Measurements from ENCODE around the gene TMEM200A. TPM values are rescaled to one million over a fixed set of nuclear protein-coding genes. Genes with fewer than 3 reads are reported as not detected.

The TMEM200A gene
- total and polyA plus RNA-seq, 2 experiments from 2014 or later = 0.12 TPM; not detected in 1

DNA sequence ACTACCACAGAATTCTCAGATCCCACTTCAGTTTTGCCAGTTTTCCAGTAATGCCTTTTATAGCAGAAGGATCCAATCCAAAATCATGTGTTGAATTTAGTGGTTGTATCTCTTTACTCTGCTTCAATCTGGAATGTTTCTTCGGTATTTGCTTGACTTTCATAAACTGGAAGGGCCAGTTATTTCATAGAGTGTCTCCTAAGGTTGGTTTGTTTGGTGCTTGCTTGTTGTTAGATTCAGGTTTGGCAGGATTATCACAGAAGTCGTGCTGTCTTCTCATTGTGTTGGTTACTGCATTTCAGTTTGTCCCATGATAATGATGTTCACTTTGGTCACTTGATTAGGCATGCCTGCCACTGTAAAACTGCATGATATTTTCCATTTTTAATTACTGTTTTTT lies 45.7 kb downstream of the TMEM200A start:
- Histone ChIP-seq H3K9me3 (ENCODE audit: low read depth) (no peaks in the 10 kb centered on the region), H3K36me3 (no peaks in the 10 kb centered on the region), H3K27ac (no peak overlapping the region), H3K27me3 (no peaks in the 10 kb centered on the region), H3K4me1 (ENCODE audit: low read depth) (no peaks in the 10 kb centered on the region), H3K4me3 (no peak overlapping the region)
- TF ChIP-seq, protein P1, sequence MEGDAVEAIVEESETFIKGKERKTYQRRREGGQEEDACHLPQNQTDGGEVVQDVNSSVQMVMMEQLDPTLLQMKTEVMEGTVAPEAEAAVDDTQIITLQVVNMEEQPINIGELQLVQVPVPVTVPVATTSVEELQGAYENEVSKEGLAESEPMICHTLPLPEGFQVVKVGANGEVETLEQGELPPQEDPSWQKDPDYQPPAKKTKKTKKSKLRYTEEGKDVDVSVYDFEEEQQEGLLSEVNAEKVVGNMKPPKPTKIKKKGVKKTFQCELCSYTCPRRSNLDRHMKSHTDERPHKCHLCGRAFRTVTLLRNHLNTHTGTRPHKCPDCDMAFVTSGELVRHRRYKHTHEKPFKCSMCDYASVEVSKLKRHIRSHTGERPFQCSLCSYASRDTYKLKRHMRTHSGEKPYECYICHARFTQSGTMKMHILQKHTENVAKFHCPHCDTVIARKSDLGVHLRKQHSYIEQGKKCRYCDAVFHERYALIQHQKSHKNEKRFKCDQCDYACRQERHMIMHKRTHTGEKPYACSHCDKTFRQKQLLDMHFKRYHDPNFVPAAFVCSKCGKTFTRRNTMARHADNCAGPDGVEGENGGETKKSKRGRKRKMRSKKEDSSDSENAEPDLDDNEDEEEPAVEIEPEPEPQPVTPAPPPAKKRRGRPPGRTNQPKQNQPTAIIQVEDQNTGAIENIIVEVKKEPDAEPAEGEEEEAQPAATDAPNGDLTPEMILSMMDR (IDR thresholded peaks at IDR 0.05; ENCODE audit: low read depth, low read length) = no peak
- no peak for DNase-seq (ENCODE audit: low read depth in 1 of 2, low spot score in 1 of 2)

DNA sequence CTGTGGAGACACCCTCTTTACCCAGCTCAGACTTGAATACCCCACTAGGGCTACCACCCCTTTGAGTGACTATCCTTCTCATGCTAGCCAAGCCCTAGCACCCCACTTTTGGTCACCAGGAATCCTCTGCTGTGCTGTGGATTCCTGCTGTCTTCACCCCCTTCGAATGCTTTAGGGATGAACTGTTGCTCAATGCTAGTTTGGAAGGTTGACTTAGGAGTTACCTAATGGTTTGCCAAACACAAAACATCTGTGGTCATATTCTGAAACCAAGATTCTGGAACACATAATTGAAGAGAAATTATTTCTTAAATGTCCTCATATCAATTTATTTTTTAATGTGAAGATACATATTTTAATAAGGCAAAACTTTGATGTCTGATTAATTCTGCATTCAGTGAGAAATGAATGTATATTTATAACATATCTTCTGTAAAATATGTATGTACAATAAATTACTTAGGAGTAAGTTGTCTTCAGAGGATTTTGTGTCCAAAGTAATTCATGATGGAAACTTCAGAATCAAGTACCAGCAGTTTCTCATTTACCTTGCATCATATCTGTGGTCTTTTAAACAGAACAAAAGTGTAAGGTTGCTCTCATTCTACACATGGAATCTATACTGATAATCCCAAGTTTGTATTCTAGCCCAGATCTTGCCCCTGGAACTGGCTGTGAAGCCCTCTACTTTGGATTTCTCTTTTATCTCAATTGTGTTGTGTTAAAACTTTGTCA lies 46.9 kb downstream of the TMEM200A start:
- Histone ChIP-seq H3K27me3 (no peaks in the 10 kb centered on the region), H3K36me3 (no peaks in the 10 kb centered on the region), H3K4me3 (no peak overlapping the region), H3K4me1 (ENCODE audit: low read depth) (no peaks in the 10 kb centered on the region), H3K9me3 (ENCODE audit: low read depth) (no peaks in the 10 kb centered on the region), H3K27ac (no peak overlapping the region)
- TF ChIP-seq, protein P1 (IDR thresholded peaks at IDR 0.05; ENCODE audit: low read depth, low read length) = no peak
- peak in 1 of 2 donors; percentile 56 for DNase-seq (ENCODE audit: low read depth in 1 of 2, low spot score in 1 of 2)

DNA sequence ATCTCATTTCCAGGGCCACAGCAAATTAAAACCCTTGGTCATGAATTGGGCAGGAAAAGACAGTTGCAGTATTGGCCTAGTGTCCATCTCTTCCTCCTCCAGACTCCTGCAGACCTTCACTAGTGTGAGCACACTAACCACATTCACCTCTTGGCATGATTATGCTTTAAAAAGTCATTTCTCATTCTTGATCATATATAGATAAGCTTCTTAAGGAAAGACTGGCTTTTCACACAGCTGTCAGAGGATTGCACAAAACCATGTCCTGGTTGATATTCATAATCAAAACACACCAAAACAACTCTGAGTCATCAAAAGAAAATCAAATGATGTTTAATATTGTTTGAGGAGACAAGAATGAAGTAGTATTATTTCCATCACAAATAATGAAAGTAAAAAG lies 52.1 kb downstream of the TMEM200A start:
- H3K27me3 ChIP-seq = no peaks in the 10 kb centered on the region
- no peaks in the 10 kb centered on the region for H3K4me1 ChIP-seq (ENCODE audit: low read depth)
- peak in 1 of 2 donors; percentile 48 for DNase-seq (ENCODE audit: low read depth in 1 of 2, low spot score in 1 of 2)
- H3K36me3 ChIP-seq = no peaks in the 10 kb centered on the region
- H3K27ac ChIP-seq = no peak overlapping the region
- H3K9me3 ChIP-seq (ENCODE audit: low read depth) = no peaks in the 10 kb centered on the region
- TF ChIP-seq, protein P1 (IDR thresholded peaks at IDR 0.05; ENCODE audit: low read depth, low read length) = no peak
- no peak overlapping the region for H3K4me3 ChIP-seq

DNA sequence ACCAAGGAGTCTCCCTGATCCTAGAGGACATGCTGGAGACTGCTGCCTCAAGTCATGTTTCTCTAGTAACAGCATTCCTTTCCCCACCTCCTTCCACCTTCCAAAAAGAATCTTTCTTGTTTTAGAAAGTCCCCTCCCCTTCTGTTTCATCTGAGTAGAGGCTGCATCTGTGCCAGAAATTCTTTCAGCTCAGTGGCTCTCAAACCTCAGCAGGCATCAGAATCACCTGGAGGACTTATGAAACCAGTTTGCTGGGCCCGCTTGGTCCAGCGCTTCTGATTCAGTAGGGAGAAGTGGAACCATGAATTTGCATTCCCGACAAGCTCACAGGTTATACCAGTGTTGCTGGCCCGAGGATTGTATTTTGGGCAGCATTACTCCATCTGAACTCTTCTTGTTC lies 55.1 kb downstream of the TMEM200A start:
- no peaks in the 10 kb centered on the region for H3K27me3 ChIP-seq
- TF ChIP-seq, protein P1 (IDR thresholded peaks at IDR 0.05; ENCODE audit: low read depth, low read length) = no peak
- no peak for DNase-seq (ENCODE audit: low read depth in 1 of 2, low spot score in 1 of 2)
- no peaks in the 10 kb centered on the region for H3K4me1 ChIP-seq (ENCODE audit: low read depth)
- no peaks in the 10 kb centered on the region for H3K36me3 ChIP-seq
- H3K4me3 ChIP-seq = no peak overlapping the region
- H3K27ac ChIP-seq = no peak overlapping the region
- H3K9me3 ChIP-seq (ENCODE audit: low read depth) = no peaks in the 10 kb centered on the region

DNA sequence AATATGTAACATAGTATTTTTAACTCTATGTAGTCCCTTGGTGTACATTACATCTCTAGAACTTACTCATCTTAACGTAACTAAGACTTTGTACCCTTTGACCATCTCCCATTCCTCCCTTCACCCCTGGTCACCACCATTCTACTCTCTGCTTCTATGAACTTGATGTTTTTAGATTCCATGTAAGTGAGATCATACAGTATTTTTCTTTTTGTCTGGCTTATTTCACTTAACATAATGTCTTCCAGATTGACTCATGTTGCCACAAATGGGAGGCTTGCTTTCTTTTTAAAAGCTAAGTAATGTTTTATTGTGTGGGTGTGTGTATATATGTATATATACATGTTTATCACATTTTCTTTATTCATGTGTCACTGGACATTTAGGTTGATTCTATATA lies 55.8 kb downstream of the TMEM200A start:
- Histone ChIP-seq H3K36me3 (no peaks in the 10 kb centered on the region), H3K4me1 (ENCODE audit: low read depth) (no peaks in the 10 kb centered on the region), H3K9me3 (ENCODE audit: low read depth) (no peaks in the 10 kb centered on the region), H3K27me3 (no peaks in the 10 kb centered on the region), H3K27ac (no peak overlapping the region), H3K4me3 (no peak overlapping the region)
- peak in 1 of 2 donors; percentile 26 for DNase-seq (ENCODE audit: low read depth in 1 of 2, low spot score in 1 of 2)
- TF ChIP-seq, protein P1 (IDR thresholded peaks at IDR 0.05; ENCODE audit: low read depth, low read length) = no peak

Measured in cardiac muscle cell (in vitro differentiated cells and primary cell).